AG10803 (cell line): ENCODE measurements around the gene SH3YL1.
A peak's percentile ranks its signal among the peaks of the same experiment; 100 is the strongest.

ENCODE experiments used
- DNase-seq: peaks from one replicate; pipeline ENCODE4 v3.0.0; 2010; ENCODE audit warnings: low read depth
- H3K4me3 ChIP-seq: 2 replicates; pipeline ENCODE4 v1.5.1; 2011; ENCODE audit warnings: mild to moderate bottlenecking, low read length, control low read depth
- TF ChIP-seq, protein P1 (sequence below): conservative IDR thresholded peaks from 2 replicates; pipeline ENCODE4 v1.5.1; 2011; ENCODE audit warnings: mild to moderate bottlenecking, low read length, control low read depth, inconsistent platforms

The SH3YL1 gene

DNA sequence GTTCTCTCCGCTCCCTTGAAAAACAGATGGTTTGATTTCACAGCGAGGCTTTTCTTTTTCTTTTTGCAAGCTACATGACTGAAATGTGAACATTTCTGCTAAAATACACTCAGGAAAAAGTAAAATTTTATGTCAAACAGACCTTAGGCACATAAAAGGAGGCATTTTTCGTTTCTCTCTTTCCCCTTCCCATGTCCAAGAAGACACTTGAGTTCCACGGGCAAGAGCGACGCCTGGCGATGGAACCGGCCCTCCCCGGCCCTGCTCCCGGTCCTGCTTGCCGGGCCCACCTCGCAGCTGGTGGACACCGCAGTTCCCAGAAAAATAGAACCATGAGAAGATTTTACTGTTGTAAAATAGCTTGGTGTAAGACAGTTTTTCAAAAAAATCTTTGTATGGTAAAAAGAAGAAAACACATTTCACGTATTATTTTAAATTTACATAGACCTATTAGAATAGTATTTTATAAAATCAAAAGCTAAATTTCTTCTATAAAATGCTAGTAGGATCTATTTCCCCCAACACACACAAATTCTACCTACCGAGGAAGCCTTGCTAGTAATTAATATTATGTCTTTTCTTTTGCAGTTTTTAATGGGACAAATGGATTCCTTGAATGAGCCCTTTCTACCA, 26.4 kb upstream of the SH3YL1 start:
- TF ChIP-seq, protein P1, sequence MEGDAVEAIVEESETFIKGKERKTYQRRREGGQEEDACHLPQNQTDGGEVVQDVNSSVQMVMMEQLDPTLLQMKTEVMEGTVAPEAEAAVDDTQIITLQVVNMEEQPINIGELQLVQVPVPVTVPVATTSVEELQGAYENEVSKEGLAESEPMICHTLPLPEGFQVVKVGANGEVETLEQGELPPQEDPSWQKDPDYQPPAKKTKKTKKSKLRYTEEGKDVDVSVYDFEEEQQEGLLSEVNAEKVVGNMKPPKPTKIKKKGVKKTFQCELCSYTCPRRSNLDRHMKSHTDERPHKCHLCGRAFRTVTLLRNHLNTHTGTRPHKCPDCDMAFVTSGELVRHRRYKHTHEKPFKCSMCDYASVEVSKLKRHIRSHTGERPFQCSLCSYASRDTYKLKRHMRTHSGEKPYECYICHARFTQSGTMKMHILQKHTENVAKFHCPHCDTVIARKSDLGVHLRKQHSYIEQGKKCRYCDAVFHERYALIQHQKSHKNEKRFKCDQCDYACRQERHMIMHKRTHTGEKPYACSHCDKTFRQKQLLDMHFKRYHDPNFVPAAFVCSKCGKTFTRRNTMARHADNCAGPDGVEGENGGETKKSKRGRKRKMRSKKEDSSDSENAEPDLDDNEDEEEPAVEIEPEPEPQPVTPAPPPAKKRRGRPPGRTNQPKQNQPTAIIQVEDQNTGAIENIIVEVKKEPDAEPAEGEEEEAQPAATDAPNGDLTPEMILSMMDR = peak; percentile 85
- DNase-seq = peak; percentile 77
- peak overlapping the region; percentile 61 for H3K4me3 ChIP-seq

DNA sequence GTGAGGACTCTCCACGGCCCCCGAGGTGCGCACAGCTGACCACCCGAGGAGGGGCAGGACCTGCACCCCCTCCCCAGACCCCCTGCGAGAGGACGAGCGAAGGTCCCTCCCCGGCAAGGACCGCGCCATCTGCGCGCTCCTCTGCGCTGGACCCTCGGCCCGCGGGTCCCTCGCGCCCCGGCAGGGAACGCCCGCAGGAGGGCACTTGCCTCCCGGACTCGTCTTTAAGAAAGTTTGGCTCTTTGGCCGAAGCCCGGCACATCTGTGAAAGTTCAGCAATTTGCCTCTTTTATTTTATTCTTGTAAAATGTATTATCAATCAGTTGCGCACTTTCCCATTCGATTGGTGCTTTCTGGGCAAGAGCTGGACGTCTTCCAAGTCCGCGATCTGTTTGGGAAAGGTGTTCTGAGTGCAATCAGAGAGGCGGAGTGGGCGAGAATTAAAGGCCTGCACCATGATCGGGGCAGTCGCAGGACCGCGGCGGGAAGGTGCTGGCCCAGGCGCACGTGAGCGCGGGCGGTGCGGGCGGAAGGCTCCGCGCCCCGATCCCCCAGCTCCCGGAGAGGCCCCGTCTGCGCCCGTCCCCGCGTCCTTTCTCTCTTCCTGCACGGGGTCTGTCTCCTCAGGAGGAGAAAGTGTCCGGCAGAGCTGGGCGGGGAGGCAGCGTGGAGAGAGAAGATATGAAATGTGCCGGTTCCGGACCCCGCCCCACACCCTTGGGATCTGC, 25.7 kb upstream of the SH3YL1 start:
- peak; percentile 2 for DNase-seq
- H3K4me3 ChIP-seq = peak overlapping the region; percentile 61
- TF ChIP-seq, protein P1 = no peak

DNA sequence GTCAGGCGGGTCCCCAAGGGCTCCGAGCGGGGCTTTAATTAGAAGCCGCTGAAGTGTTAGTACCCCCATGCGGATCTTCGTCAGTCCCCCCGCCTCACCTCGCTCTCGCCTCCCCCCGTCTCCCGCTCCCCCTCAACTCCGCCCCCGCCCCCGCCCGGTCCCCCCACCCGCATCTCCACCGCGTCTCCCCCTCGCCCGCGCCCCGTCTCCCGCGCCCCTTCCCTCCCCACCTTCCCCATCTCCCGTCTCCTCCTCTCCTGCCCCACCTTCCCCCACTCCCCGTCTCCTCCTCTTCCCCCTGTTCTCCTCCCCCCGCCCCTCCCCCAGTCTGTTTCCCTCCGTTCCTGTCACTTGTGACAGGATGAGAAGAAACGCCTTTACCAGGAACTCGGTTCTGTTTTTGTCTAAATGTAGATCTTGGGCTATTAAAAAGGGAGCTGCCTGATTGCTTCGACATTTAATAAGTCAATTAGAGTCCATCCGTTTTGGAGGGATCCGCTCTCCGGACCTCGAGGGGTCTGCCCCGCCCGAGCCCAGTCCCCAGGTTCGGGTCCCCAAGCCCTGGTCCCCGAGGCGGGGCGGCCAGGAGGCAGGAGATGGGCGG, 25.0 kb upstream of the SH3YL1 start:
- TF ChIP-seq, protein P1 = no peak
- H3K4me3 ChIP-seq = no peak overlapping the region; the same call in 1 of the 2 replicates
- no peak for DNase-seq

DNA sequence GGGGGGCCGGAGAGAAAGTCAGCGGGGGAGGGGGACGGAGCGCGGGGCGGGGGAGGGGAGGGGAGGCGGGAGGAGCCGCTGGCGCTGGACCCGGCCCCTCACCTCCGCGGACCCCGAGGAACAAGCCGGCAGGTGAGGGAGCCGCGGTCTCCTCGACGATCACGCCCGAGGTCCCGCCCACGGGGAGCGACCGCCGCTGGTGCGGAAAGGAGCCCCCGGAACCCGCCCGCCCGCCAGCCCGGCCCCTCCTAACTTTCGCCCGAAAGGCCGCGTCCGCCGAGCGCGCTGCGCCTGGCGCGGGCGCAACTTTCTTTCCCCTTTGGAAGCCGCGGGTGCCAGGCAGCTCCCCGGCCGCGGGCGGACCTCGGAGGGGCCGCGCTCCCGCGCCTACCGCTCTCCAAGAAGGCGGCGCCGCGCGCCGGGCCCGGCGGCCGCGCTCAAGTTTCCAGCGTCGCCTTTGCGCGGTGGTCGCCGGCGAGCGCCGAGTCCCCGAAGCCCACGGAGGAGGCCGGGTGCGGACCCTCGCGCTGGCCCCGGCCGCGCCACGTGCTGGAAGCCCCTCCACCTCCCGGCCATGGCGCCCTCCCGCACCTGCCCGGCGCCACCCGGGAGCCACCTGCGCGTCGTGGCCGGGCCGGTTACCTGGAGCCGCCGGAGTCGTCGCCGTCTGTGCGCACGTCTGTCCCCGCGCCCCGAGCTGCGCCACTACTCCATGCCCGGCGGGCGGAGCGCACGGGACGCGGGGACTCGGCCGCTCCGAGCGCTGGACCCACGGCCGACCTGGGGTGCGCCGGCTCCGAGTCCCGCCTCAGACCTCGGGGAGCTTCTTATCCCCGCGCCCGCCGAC, 24.3 kb upstream of the SH3YL1 start, which contains the start of gene ALKAL2:
Gene ALKAL2 (minus strand): TSS at position 181 of the 847 bp plus-strand sequence. CDS start 256 bp downstream, outside the sequence.
- H3K4me3 ChIP-seq = no peak within 1 kb of the TSS

DNA sequence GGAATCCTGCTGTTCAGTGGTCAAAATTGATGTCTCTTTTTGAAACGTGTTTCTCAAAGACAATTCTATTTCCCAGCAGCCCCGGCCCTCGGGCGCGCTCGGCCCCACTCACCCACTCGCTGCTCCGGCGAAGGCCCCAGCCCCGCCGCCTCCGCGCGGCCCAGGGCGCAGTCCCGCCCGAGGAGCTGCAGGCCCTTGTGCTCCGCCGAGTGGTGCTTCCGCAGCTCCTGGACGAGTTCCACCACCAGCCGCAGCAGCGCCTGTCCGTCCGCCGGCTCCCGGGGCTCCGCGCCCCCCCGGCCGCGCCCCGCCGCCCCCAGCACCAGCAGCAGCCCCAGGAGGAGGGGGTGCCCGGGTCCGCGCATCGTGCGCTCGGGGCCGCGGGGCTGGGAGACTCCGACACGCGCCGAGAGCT, 23.6 kb upstream of the SH3YL1 start:
- TF ChIP-seq, protein P1 = no peak

More for the DNA sequence above, 24.3 kb upstream of the SH3YL1 start, which contains the start of gene ALKAL2:
- no peak for DNase-seq
- TF ChIP-seq, protein P1 = no peak

DNA sequence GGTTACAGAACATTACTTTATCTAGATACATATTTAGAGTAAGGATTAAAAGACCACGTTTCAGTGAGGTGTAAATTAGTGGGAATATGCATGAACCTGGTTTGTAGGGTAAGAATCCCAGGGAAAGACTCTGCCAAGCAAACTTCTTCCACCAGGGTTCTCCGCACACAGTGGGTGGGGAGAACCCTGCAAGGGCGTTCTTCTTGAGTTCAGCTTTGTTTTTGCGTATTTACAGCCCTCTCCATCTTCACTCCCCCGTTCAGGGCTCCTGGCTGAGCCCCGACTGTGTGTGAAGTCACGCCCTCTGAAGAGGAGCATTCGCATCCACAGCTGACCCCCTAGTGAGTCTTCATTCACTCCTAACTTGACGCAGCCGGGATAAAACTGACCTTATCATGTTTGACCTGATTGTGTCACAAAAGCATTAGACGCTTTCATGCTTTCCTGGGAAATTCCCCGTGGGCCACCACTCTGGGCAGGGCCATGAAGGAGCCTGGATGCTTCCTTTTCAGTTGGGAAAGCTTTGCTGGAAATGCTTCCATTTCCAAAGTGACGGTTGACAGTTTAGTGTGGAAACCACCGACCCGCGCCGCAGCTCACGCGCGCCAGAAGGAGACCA, 23.1 kb upstream of the SH3YL1 start:
- no peak overlapping the region for H3K4me3 ChIP-seq
- DNase-seq = no peak
- TF ChIP-seq, protein P1 = no peak

More for the DNA sequence above, 23.6 kb upstream of the SH3YL1 start:
- H3K4me3 ChIP-seq = no peak overlapping the region
- DNase-seq = peak; percentile 25
